Measurements from ENCODE around the gene CENPU.

GRCh38 chr4:184693056-184693455 lies 40.8 kb downstream of the CENPU start:
- TF ChIP-seq, protein P1, sequence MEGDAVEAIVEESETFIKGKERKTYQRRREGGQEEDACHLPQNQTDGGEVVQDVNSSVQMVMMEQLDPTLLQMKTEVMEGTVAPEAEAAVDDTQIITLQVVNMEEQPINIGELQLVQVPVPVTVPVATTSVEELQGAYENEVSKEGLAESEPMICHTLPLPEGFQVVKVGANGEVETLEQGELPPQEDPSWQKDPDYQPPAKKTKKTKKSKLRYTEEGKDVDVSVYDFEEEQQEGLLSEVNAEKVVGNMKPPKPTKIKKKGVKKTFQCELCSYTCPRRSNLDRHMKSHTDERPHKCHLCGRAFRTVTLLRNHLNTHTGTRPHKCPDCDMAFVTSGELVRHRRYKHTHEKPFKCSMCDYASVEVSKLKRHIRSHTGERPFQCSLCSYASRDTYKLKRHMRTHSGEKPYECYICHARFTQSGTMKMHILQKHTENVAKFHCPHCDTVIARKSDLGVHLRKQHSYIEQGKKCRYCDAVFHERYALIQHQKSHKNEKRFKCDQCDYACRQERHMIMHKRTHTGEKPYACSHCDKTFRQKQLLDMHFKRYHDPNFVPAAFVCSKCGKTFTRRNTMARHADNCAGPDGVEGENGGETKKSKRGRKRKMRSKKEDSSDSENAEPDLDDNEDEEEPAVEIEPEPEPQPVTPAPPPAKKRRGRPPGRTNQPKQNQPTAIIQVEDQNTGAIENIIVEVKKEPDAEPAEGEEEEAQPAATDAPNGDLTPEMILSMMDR (IDR thresholded peaks at IDR 0.05): no peak
- TF ChIP-seq POLR2A (IDR thresholded peaks at IDR 0.05): no peak
